Activated T-cell treated with anti-CD3 and anti-CD28 coated beads, Interleukin-2, amount 50 U/mL, for 48 hours (primary cell): ENCODE results near the gene BRME1.
"Not testable (repeated sequence)": the region's sequence is repeated elsewhere in the genome, so short reads cannot be mapped to it uniquely, and the experiment has no call there.

Experiments
- DNase-seq, 2 experiments: peaks; one replicate each; pipeline ENCODE4 v3.0.0-alpha.2; 2020

The BRME1 gene

DNA sequence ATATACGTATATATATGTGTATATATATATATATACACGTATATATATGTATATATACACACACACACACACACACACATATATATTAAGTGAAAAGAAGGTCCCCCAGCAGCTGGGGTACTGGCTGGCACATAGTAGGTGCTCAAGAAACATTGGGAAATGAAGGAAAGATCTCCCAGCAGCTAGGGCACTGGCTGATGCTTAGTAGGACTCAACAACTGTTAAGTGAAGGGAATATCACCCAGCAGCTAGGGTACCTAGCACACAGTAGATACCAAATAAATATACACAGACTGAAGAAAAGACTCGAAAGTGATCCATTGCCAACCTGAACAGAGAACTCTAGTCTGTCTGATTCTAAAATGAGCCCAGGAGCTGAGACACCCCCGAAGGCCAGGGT is 20.1 kb upstream of the BRME1 start:
- no peak for DNase-seq

DNA sequence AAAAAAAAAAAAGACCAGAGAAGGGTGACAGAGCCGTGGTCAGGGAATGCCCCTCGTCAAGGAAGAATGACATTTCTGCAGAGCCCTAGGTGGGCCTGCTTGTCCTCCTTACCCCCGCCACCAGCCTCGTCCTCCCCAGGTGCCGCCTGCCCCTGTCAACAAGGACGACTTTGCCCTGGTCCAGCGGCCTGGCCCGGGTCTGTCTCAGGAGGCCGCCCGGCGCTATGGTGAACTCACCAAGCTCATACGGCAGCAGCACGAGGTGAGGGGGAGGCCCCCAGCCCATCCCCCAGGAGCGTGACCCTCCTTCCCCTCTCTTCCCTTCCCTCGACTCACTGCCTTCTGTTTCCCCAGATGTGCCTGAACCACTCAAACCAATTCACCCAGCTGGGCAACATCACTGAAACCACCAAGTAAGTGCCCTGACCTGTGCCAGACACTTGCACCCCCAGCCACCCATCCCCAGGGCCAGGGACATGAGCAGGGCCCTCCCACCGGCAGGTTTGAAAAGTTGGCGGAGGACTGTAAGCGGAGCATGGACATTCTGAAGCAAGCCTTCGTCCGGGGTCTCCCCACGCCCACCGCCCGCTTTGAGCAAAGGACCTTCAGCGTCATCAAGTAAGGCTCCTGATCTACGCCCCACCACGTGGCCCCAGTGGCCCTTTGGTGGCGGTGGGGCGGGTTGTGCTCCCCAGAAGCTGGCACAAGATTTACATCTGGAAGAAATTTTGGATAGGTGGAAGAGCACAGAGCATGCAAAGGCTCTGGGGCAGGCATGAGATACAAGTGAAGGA is 17.5 kb upstream of the BRME1 start:
- DNase-seq = no peak

DNA sequence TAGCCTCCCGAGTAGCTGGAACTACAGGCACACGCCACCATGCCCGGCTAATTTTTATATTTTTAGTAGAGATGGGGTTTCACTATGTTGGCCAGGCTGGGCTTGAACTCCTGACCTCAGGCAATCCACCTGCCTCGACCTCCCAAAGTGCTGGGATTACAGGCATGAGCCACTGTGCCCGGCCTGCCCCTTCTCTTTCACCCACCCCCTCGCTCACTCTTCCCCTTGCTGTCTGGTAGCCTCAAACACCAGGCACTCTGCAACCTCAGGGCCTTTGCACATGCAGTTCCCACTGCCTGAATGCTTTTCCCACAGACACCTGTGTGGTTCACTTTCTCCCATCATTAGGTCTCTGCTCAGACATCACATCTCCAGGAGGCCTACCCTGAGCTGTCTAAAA is 16.2 kb upstream of the BRME1 start:
- not testable (repeated sequence) for DNase-seq

DNA sequence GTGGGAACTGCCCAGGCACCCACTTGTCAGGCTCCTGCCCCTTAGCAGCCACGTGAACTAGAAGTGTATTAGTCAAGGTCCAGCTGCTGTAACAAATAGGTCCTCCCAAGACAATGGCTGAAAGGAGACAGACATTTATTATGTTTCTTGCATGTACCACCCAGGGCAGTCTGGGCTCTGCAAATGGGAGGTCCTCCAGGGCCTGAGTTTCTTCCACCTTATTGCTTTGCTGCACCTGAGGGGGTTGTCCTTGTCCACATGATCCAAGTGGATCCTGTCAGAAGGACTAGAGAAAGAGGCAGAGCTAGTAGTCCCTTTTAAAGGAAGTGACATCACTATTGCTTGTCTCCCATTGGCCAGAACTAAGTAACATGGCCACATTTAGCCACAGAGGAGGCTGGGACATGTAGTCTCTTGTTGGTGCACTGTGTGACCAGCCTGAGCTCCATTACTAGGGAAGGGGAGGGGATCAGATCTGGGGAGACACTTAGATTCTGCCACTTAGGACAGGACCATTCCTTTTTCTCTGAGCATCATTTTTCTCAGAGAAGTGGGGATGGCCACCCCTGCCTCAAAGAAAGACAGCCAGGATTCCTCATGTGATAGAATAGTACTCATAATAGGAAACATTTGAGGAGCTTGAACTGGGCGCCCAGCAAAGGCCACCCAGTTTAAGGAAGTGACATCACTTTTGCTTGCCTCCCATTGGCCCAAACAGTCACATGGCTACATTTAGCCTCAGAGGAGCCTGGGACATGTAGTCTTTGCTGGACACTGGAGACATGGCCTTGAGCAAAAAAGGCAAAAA is 15.2 kb upstream of the BRME1 start:
- DNase-seq = peak; percentile 43 to 51

DNA sequence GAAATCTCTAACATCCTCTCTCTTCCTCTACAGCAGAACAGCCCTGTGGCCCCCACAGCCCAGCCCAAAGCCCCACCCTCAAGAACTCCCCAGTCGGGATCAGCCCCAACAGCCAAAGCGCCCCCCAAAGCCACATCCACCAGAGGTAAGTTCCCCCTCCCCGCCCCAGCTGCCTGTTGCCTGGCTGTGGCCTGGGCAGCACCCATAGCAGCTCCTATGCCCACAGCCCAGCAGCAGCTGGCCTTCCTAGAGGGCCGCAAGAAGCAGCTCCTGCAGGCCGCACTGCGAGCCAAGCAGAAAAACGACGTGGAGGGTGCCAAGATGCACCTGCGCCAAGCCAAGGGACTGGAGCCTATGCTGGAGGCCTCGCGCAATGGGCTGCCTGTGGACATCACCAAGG is 14.6 kb upstream of the BRME1 start:
- no peak for DNase-seq

DNA sequence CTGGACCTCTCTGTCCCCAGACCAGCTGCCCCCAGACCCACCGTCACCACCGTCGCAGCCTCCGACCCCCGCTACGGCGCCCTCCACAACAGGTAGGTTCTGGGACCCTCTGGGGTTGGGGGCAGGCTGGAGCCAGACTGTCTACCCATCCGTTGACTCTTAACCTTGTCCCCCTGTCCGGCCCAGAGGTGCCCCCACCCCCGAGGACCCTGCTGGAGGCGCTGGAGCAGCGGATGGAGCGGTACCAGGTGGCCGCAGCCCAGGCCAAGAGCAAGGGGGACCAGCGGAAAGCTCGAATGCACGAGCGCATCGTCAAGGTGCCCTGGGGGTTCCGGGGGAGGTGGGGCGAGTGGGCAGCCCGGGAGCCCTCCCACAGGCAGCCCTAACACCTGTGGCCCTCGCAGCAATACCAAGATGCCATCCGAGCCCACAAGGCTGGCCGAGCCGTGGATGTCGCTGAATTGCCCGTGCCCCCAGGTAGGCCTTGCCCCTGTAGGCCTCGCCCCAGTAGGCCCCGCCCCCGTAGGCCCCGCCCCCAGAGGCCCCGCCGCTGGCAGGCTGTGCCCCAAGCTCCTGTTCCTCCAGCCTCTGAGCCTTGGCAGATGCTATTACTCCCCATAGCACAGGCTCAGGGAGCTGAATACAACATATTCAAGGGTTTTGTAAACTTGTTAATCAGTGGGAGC is 13.0 kb upstream of the BRME1 start:
- no peak for DNase-seq

DNA sequence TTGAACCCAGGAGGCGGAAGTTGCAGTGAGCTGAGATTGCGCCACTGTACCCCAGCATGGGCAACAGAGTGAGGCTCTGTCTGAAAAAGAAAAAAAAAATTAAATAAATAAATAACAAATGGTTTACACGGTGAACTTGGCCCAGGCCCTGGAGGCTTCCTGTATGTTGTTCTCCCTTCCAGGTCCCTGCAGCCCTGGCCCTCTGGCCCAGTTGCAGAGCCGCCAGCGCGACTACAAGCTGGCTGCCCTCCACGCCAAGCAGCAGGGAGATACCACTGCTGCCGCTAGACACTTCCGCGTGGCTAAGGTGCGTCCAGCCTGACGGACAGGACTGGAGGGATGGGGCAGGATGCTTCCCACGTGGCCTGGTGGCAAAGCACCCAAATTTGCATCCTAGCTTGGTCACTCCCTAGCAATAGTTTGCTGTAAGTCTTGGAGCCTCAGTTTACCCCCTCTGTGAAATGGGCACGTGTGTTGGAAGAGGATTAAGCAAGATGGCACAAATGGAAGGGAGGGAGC is 12.0 kb upstream of the BRME1 start:
- no peak for DNase-seq

DNA sequence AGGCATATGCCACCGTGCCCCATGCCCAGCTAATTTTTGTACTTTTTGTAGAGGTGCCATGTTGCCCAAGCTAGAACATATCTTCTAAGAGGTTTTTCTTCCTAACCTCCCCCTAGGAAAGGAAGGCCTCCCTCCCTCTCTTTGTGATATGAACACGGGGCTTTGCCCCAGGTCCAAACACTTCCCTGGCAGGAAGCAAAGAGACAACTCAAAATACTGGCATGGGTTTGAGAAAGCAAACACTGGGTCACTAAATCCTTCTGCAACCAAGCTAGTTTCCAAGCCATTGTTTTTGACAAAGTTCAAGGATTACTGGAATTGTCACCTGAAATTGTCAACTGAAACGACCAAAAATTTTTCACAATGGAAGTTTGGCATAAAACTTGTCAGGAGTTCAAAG is 8.9 kb upstream of the BRME1 start:
- DNase-seq = no peak

DNA sequence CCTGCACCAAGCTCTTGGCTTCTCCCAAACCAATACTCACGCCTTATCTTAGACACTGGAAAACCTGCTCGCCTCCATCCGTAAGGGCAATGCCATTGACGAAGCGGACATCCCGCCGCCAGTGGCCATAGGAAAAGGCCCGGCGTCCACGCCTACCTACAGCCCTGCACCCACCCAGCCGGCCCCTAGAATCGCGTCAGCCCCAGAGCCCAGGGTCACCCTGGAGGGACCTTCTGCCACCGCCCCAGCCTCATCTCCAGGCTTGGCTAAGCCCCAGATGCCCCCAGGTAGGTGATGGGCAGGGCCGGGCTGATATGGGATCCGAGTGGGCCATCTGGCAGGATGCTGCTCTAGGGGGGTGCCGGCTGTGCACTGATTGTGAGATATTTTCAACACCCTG is 7.4 kb upstream of the BRME1 start:
- no peak for DNase-seq

DNA sequence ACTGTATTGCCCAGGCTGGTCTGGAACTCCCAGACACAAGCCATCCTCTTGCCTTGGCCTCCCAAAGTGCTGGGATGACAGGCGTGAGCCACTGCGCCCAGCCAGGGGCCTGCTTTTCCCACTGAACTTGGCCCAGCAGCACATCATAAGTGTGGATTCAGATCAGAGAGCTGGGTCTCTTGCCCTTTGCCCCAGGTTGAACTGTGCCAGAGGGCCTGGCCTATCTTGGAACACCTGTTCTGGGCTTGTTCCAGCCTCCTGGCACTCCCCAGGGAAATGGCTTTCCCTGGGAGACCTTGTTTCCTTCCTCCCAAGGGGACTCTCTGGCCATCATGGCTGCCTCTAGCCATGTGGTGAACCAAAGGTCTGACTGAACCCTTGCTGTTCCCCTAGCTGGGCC is 3.5 kb upstream of the BRME1 start:
- DNase-seq = no peak

DNA sequence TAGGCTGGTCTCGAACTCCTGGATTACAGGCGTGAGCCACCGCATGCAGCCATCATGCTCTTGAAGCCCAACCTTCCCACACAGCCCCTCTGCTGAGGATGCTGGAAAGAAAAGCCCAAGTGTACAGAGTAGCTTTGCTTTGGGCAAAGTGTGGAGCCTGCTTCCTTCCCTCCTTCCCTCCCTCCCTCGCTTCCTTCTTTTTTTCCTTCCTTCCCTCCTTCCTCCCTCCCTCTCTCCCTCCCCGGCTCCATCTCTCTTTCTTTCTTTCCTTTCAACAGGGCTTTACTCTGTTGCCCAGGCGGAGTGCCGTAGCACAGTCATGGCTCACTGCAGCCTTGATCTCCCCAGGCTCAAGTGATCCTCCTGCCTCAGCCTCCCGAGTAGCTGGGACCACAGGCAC is 2.8 kb upstream of the BRME1 start:
- DNase-seq = no peak

DNA sequence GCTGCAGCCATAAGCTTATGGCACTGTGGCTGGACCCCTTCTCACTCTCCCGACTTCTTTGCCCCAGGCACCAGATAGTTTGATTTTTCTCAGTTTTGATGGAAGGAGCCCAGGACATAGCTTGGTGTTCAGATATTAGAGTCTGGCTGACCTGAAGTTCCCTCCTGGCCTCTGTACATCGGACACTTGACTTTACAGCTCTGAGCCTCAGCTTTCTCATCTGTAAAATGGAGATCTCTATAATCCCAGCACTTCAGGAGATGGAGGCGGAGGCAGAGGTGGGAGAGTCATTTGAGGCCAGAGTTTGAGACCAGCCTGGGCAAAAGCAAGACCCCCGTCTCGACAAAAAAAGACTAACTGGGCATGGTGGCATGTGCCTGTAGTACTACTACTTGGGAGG is 993 bp upstream of the BRME1 start:
- DNase-seq = no peak

DNA sequence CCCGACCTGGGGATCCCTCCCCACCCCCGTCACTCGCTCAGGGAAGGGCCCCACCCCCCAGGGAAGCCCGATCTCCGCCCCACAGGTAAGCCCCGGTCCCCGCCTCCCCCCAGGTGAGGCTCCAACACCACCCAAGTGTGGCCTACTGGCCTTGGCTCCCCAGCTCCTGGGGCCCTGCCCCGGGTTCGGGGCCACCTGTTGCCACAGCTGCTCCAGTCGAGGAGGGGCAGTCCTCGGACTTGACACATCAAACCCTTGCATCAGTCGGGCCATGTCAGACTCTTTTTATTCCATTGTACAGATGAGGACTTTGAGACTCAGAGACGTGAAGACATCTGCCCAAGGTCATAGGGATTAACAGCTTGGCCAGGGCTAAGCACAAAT is 596 bp upstream of the BRME1 start:
- DNase-seq = no peak

DNA sequence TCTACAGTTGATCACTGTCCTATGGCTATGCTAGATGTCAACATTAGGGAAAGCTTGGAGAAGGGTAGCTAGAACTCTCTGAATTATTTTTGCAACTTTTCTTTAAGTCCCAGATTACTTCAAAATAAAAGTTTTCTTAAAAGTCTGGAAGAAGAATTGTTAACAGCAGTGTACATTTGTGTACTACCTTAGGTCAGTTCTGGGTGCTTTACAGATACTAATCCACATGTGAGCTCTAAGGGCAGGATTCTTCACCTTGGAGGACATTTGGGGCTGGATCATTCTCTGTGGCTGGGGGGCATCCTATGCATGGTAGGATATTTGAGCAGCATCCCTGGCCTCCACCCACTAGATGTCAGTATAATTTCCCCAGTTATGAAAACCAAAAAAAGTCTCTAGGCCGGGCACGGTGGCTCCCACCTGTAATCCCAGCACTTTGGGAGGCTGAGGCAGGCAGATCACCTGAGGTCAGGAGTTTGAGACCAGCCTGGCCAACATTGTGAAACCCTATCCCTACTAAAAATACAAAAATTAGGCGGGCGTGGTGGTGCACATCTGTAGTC is 2.8 kb downstream of the BRME1 start:
- DNase-seq = peak; percentile 34 to 44

DNA sequence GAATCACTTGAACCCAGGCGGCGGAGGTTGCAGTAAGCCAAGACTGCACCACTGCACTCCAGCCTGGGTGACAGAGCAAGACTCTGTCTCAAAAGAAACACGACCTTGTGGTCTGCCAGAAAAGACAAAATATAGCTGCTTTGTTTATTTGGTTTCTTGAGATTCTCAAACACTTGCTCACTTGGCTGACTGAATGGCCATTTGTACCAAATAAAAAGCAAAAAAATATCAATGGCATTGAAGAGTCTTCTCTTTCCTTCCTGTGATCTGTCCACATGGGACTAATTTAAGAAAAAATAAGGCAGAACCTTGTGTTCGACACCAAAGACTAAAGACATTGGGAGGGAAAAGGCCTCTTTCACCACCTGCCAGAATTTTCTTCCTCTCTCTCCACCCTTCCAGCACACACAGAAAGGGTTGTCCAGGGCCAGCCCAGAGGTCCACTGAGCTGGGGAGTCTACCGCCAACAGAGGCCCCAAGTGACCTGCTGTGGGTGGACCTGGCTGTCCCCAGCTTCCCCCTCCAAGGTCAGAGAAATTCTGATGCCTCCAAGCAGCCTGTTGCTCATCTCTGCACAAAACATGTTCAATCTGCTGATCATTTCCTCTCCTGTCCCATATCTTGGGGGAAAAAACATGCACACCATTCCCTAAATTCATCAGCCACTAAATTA is 5.9 kb downstream of the BRME1 start:
- no peak for DNase-seq

DNA sequence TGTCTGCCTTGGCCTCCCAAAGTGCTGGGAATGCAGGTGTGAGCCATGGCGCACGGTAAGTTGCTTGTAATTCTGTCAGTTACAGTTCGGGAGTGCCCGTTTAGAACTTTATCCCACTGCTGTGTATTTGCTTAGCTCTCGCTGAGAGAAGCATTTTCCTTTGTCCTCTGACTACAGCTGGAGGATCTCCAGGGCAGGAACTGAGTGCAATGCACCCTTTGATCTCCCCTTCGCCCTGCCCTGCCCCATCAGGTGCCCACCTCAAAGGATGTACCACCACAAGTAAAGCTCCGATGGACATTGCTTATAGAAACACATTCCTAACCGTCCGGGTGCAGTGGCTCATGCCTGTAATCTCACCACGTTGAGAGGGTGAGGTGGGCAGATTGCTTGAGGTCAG is 6.5 kb downstream of the BRME1 start:
- no peak for DNase-seq

DNA sequence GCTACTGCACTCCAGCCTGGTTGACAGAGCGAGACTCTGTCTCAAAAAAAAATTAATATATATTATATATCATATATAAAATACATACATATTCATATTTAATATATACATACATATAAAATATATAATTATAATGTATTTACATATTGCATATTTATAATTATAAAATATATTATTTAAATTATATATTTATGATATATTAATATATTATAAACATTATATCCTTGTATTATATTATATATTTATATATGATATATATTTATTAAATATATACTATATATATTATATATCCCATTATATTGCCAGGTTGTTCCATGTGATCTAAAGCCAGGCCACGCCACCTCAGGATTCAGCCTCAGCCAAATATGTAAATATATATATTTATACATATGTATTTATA is 9.7 kb downstream of the BRME1 start:
- DNase-seq = no peak

DNA sequence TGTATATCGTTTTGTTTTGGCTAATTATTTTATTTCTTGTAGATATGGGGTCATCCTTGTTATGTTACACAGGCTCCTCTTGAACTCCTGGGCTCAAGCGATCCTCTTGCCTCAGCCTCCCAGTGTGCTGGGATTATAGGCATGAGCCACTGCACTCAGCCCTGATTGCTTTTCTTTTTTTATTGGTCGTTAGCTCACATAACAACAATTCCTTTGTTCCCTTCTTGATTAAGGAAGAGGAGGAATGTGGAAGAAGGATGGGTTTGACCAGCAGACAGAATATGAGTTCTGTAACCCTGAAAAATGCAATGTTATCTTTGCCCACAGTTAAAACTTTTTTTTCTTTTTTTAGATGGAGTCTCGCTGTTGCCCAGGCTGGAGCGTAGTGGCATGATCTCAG is 11.4 kb downstream of the BRME1 start:
- no peak for DNase-seq

DNA sequence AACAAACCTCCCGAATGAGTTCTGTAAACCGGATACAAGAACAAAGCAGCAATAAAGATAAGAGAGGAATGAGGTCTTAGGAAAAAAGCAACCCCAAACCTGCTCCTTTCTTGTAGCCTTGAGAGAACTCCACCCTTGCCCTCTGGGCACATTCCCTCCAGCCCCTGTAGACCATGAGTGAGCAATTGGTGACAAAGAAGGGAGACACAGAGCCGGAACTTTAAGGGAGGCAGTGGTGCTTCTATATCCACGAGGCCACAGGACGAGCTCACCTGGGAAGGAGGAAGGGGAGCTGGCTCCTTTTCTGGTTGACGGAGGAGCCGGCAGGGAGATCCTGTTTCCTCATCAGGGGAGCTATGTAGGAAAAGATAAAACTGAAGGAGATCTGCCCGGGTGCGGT is 13.0 kb downstream of the BRME1 start:
- DNase-seq = no peak

DNA sequence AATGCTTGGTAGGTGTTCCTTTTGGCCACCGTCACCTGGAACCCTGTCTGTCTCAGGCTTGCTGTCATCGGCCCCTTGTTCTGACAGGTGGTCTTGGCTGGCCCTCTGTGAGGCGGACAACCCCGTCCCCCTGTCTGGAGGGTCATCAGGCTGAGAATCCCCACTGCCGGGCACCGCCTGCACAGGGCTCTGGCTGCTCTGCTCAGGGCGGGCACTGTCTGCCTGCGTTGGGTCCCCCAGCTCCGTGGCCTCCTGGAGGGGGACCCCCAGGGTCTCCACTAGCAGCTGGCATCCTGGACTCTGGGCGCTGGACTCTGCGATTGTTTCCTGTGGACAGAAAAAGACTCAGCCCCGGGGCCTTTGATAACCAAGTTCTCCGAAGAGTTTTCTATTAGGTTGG is 15.8 kb downstream of the BRME1 start:
- DNase-seq = no peak

DNA sequence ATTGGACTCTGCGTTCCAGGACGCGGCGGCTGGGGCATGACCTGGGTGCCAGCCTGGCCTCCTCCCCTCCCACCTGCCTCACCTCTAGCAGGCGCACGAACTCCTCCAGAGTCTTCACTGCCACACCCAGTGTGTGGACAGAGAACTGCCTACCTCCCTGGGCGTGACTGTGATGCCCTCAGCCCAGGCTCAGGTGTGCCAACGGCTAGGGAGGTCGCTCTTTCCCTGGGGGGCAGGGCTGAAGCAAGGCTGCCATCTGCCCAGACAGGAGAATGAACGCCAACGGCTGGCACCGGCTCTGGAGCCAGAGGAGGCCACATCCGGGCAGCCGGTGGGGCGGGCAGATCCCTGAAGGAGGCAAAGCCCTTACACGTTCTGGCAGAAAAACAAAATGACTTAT is 17.6 kb downstream of the BRME1 start:
- DNase-seq = no peak

DNA sequence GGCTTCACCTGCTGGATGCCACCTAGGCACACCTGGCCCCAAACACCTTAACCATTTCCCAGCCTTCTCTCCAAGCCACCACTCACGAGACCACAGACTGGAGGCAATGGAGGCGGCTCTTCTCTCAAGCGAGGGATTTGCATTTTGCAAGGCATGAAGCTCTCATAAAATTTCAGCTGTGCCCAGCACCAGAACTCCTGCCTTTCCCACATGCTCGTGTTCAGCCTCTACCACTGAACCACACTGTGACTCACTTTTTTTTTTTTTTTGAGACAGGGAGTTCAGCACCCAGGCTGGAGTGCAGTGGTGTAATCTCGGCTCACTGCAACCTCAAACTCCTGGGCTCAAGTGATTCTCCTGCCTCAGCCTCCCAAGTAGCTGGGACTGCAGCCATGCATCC is 18.4 kb downstream of the BRME1 start:
- no peak for DNase-seq

DNA sequence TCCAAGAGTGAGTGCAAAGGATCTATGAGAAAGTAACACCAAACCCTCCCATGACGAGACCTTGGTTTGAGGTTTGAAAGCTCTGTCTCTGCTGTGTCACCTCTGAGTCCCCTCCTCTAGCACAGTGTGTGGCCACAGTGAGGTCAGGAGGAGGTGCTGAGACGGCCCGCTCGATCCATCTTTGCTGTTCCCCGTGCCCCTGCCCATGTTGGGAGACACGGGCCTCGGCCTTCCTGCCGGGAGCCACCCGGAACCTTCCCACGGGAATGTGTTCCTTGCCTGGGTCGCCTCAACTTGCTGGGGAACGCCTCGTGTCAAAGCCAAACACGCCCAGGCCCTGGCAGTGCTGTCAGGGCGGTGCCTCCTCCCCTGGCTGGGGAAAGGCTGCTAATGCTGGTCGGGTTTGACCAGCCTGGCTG is 18.9 kb downstream of the BRME1 start:
- peak; percentile 42 to 46 for DNase-seq
